ENCODE measurements around the gene PID1.

DNA sequence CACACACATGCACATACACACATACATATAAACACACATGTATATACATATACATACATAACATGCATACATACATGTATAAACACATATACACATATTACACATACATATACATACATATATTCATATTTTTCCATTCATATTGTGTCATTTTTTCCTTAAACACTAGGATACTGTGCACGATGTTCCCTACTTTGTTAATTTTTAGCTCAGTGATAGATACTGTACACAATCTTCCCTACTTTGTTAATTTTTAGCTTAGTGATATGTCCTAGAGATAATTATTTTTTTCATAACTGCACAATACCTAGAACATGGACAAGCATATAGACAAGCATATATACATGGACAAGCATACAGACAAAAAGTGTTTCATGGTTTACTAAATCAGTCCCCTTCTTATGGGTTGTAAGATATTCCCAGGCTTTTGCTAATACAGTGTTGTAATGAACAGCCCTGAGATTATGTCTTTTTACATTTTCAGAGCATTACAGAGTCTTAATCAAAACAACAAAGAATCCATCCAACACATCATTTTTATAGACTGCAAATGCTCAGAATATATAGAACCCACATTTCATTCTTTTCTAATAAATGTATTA lies 75.6 kb downstream of the PID1 start:
- TF ChIP-seq POLR2A (IDR thresholded peaks at IDR 0.05; ENCODE audit: low read length) (no peak), GATA1 (IDR thresholded peaks at IDR 0.05; ENCODE audit: low read depth, low read length) (no peak)
